Forelimb muscle (tissue), 1 donor: ENCODE results near the gene SLC6A3. TPM values are rescaled to one million over a fixed set of nuclear protein-coding genes. Genes with fewer than 3 reads are reported as not detected.

Source experiments
- DNase-seq: peaks from one replicate; pipeline ENCODE4 v3.0.0-alpha.2; 2013; ENCODE audit warnings: low read depth
- polyA plus RNA-seq: library from polyadenylated mRNA; unstranded; fragments of 120-200 nt; gene quantifications from one replicate; pipeline ENCODE4 v1.2.1, GENCODE V29; 2013; ENCODE audit not compliant: insufficient read length

Gene SLC6A3
- not detected for polyA plus RNA-seq

- no peak for DNase-seq
These were observed at the start of gene SLC6A3 for GRCh38 chr5:1445313-1445688. SLC6A3 (minus strand) TSS chr5:1445440; CDS start chr5:1443197, 2,243 bp downstream.

GRCh38 chr5:1493941-1494340 is 48.7 kb upstream of the SLC6A3 start:
- no peak for DNase-seq

- no peak for DNase-seq
These were observed 48.2 kb upstream of the SLC6A3 start for GRCh38 chr5:1493413-1493812.

- no peak for DNase-seq
These were observed 47.5 kb upstream of the SLC6A3 start for GRCh38 chr5:1492757-1493156.

- DNase-seq = no peak
These were observed 45.1 kb upstream of the SLC6A3 start for GRCh38 chr5:1490376-1490775.

- no peak for DNase-seq
These were observed 44.5 kb upstream of the SLC6A3 start for GRCh38 chr5:1489754-1490153.

- no peak for DNase-seq
These were observed 43.8 kb upstream of the SLC6A3 start for GRCh38 chr5:1488882-1489680.

GRCh38 chr5:1487079-1487764 is 42.0 kb upstream of the SLC6A3 start:
- DNase-seq = no peak

GRCh38 chr5:1486271-1486670 is 41.0 kb upstream of the SLC6A3 start:
- DNase-seq = no peak

GRCh38 chr5:1485579-1486118 is 40.4 kb upstream of the SLC6A3 start:
- DNase-seq = no peak

GRCh38 chr5:1484730-1485578 is 39.7 kb upstream of the SLC6A3 start:
- no peak for DNase-seq

GRCh38 chr5:1483856-1484729 is 38.9 kb upstream of the SLC6A3 start:
- DNase-seq = no peak

- DNase-seq = no peak
These were observed 37.8 kb upstream of the SLC6A3 start for GRCh38 chr5:1483064-1483463.

- DNase-seq = no peak
These were observed 36.7 kb upstream of the SLC6A3 start for GRCh38 chr5:1481959-1482331.

- DNase-seq = no peak
These were observed 36.2 kb upstream of the SLC6A3 start for GRCh38 chr5:1481266-1481958.

GRCh38 chr5:1480806-1481205 is 35.6 kb upstream of the SLC6A3 start:
- DNase-seq = no peak

- DNase-seq = no peak
These were observed 35.0 kb upstream of the SLC6A3 start for GRCh38 chr5:1480217-1480616.

- no peak for DNase-seq
These were observed 34.4 kb upstream of the SLC6A3 start for GRCh38 chr5:1479581-1480188.

- DNase-seq = no peak
These were observed 33.8 kb upstream of the SLC6A3 start for GRCh38 chr5:1479066-1479465.
